Omental fat pad (tissue), 4 donors: ENCODE measurements around the gene SLC7A9. TPM values are rescaled to one million over a fixed set of nuclear protein-coding genes. Genes with fewer than 3 reads are reported as not detected.
"Not testable (repeated sequence)": the region's sequence is repeated elsewhere in the genome, so short reads cannot be mapped to it uniquely, and the experiment has no call there.

Source experiments
- ATAC-seq: fragments of 150-250 bp; one replicate; pipeline ENCODE4 v1.9.1; 2016; ENCODE audit warnings: mild to moderate bottlenecking, moderate library complexity; ENCODE audit not compliant: low FRiP score
- DNase-seq: peaks from one replicate; pipeline ENCODE4 v3.0.0-alpha.2; 2019; ENCODE audit warnings: low spot score
- CTCF ChIP-seq, 3 donors: fragments of 450-650 bp; IDR thresholded peaks; one replicate each; pipeline ENCODE4 v1.5.1; 2016 to 2017; ENCODE audit warnings: antibody characterized with exemption in 3 of 3, mild to moderate bottlenecking in 3 of 3, moderate library complexity in 2 of 3
- total RNA-seq, 4 donors: library from RNA; depleted of rRNA; stranded (reverse); fragments of >200 nt; gene quantifications; one replicate each; pipeline ENCODE4 v1.1.0, GENCODE V29; 2016

SLC7A9 gene
- total RNA-seq, 4 donors from 2014 or later, result 0.36 to 1.4 TPM; not detected in 2

DNA sequence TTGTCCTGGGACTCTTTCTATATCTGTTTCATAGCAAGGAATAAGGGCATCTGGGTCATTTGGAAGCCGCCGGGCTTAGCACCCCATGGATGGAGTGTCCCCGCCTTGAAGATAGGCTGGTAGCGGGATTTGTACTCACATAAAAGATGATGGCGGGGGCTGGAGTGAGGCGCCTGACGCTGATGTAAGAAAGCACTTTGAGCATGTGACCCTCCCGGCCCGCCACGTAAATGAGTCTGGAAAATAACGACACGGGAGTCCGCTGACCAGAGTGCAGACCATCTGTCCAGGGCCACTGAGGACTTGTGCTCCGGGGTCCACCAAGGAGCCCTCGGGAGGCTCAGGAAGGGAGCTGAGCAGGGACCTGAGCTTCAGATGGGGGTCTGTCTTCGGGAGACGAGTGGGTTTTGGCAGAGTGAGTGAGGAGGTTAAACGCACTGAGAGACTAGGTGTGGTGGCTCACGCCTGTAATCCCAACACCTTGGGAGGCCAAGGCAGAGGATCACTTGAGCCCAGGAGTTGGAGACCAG, 25.8 kb downstream of the SLC7A9 start:
- no peak for ATAC-seq

GRCh38 chr19:32842061-32842460, 27.5 kb downstream of the SLC7A9 start:
- no peak for TF ChIP-seq CTCF (IDR thresholded peaks at IDR 0.05)
- ATAC-seq (no peak), DNase-seq (no peak)

More for the DNA sequence above, 25.8 kb downstream of the SLC7A9 start:
- no peak for DNase-seq
- TF ChIP-seq CTCF (IDR thresholded peaks at IDR 0.05), result no peak

DNA sequence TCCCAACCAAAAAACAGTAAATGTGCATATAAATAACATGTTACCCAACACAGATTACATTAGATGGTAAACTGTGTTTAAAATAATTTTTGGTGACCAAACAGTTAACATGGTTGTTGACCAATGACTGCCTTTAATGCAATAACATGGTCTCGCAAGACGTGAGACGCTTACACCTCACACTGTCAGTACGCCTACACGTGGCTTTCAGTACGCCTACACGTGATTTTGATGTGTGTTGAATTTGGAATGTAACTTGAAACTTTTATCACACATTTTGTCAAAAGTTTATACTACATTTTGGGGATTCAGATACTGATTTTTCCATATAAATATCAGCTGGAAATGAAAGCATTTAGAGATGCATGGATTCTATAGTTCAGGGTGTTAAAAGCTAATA, 32.0 kb downstream of the SLC7A9 start:
- ATAC-seq (no peak), DNase-seq (no peak)
- TF ChIP-seq CTCF (IDR thresholded peaks at IDR 0.05), result no peak

GRCh38 chr19:32833388-32833787, 36.2 kb downstream of the SLC7A9 start:
- DNase-seq, ATAC-seq: not testable (repeated sequence)

- ATAC-seq, result not testable (repeated sequence)
These were observed 36.7 kb downstream of the SLC7A9 start for GRCh38 chr19:32832825-32833224.

GRCh38 chr19:32832094-32832493, 37.5 kb downstream of the SLC7A9 start:
- not testable (repeated sequence) for DNase-seq, ATAC-seq

More at GRCh38 chr19:32832825-32833224, 36.7 kb downstream of the SLC7A9 start:
- DNase-seq, result not testable (repeated sequence)

GRCh38 chr19:32831611-32832010, 38.0 kb downstream of the SLC7A9 start:
- ATAC-seq, result no peak

DNA sequence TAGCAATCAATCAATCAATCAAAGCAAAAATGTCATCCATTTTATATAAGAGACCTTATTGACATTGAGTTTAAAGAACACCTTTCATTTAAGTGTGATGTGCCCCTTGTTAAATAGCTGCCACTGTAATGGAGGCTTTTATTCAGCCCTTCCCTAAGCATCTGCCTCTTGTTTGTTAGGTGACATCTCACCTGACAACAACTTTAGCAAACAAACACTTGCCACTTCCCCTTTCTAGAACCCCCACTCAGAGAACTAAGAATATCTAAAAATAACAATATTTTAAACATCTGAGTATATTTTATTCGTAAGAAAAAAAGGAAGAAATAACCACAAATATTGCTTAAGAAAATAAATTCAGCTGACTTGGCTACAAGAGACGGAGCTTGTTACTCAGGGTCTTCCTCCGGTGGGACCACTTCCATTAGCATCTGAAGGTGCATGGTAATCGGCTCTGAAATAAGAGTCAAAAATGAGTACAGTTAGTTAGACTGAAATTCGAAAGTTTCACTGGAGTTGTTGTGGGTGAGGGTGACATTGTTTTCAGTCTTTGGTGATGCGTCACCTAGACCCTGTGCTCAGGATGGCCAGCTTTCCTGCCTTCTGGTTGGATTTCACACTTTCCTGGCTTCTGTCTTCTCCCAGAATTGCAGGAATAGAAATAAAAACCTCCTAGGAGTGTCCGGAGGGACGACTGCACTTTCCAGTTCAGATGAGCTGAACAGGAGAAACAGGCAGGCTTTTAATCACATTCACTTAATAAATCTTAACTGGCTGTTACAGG, 39.1 kb downstream of the SLC7A9 start:
- DNase-seq, result no peak
- no peak for ATAC-seq
- TF ChIP-seq CTCF (IDR thresholded peaks at IDR 0.05), result no peak

More at GRCh38 chr19:32831611-32832010, 38.0 kb downstream of the SLC7A9 start:
- TF ChIP-seq CTCF (IDR thresholded peaks at IDR 0.05), result no peak
- no peak for DNase-seq
